Measurements from ENCODE around the gene ZNF408.

DNA sequence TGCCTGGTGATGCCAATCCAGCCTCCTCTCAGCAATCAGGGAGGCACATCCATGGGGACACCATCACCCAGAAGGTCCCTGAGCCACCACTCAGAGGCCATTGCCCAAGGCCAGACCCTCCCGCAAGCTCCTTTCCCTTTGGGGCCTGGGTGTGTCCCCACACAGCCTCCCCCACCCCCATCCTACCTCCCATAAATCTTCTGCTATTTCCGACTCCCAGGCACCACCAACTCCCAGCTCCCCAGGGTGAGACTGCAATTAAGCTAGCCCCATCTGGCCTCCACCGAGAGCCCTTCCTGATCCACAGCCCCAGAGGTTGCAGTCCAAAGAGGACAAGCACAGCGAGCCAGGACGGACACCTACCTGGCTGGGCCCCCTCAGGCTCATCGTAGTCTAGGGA lies 6.8 kb upstream of the ZNF408 start:
- TF ChIP-seq ZNF565 (CRISPR knock-in tag; conservative IDR thresholded peaks at IDR 0.05; ENCODE audit: low read depth) (no peak), OSR1 (CRISPR knock-in tag; IDR thresholded peaks at IDR 0.05) (no peak), ZFP3 (CRISPR knock-in tag; IDR thresholded peaks at IDR 0.05) (no peak), TOX (CRISPR knock-in tag; IDR thresholded peaks at IDR 0.05; ENCODE audit: borderline replicate concordance) (no peak), ESRRG (CRISPR knock-in tag; IDR thresholded peaks at IDR 0.05) (no peak), ZC3H10 (CRISPR knock-in tag; IDR thresholded peaks at IDR 0.05) (no peak), ARNTL (CRISPR knock-in tag; IDR thresholded peaks at IDR 0.05; ENCODE audit: borderline replicate concordance, low read depth) (no peak)
- TF ChIP-seq, protein P1, sequence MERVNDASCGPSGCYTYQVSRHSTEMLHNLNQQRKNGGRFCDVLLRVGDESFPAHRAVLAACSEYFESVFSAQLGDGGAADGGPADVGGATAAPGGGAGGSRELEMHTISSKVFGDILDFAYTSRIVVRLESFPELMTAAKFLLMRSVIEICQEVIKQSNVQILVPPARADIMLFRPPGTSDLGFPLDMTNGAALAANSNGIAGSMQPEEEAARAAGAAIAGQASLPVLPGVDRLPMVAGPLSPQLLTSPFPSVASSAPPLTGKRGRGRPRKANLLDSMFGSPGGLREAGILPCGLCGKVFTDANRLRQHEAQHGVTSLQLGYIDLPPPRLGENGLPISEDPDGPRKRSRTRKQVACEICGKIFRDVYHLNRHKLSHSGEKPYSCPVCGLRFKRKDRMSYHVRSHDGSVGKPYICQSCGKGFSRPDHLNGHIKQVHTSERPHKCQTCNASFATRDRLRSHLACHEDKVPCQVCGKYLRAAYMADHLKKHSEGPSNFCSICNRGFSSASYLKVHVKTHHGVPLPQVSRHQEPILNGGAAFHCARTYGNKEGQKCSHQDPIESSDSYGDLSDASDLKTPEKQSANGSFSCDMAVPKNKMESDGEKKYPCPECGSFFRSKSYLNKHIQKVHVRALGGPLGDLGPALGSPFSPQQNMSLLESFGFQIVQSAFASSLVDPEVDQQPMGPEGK (CRISPR knock-in tag; IDR thresholded peaks at IDR 0.05; ENCODE audit: borderline replicate concordance): no peak
- TF ChIP-seq, protein P2, sequence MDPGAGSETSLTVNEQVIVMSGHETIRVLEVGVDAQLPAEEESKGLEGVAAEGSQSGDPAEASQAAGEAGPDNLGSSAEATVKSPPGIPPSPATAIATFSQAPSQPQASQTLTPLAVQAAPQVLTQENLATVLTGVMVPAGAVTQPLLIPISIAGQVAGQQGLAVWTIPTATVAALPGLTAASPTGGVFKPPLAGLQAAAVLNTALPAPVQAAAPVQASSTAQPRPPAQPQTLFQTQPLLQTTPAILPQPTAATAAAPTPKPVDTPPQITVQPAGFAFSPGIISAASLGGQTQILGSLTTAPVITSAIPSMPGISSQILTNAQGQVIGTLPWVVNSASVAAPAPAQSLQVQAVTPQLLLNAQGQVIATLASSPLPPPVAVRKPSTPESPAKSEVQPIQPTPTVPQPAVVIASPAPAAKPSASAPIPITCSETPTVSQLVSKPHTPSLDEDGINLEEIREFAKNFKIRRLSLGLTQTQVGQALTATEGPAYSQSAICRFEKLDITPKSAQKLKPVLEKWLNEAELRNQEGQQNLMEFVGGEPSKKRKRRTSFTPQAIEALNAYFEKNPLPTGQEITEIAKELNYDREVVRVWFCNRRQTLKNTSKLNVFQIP (CRISPR knock-in tag; IDR thresholded peaks at IDR 0.05; ENCODE audit: borderline replicate concordance, low read depth): no peak
- TF ChIP-seq, protein P3, sequence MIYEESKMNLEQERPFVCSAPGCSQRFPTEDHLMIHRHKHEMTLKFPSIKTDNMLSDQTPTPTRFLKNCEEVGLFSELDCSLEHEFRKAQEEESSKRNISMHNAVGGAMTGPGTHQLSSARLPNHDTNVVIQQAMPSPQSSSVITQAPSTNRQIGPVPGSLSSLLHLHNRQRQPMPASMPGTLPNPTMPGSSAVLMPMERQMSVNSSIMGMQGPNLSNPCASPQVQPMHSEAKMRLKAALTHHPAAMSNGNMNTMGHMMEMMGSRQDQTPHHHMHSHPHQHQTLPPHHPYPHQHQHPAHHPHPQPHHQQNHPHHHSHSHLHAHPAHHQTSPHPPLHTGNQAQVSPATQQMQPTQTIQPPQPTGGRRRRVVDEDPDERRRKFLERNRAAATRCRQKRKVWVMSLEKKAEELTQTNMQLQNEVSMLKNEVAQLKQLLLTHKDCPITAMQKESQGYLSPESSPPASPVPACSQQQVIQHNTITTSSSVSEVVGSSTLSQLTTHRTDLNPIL (CRISPR knock-in tag; IDR thresholded peaks at IDR 0.05; ENCODE audit: low read depth): no peak

Data from SK-N-SH treated with all-trans-retinoic acid at 6 μM for 48 hours (cell line).